Right lobe of liver (tissue), 6 donors: Measurements from ENCODE around the gene RUFY2. TPM values are rescaled to one million over a fixed set of nuclear protein-coding genes. Genes with fewer than 3 reads are reported as not detected.
"Not testable (repeated sequence)": the region's sequence is repeated elsewhere in the genome, so short reads cannot be mapped to it uniquely, and the experiment has no call there.

Experiments used
- ATAC-seq, 4 donors: fragments of 200-7000 bp; cut with Tn5 transposase; one replicate each; pipeline ENCODE4 v1.9.1; 2020; ENCODE audit warnings: mild to moderate bottlenecking in 4 of 4, moderate library complexity in 4 of 4
- DNase-seq, 3 donors: peaks; one replicate each; pipeline ENCODE4 v3.0.0-alpha.2; 2020
- H3K27ac ChIP-seq, 3 donors: fragments of 200-600 bp; one replicate each; pipeline ENCODE4 v1.8.0; 2022
- H3K27me3 ChIP-seq, 2 donors: fragments of 200-600 bp; one replicate each; pipeline ENCODE4 v1.8.0; 2022
- H3K36me3 ChIP-seq, 4 donors: fragments of 200-600 bp; sonication (generic) in 1 of 4; one replicate each; pipeline versions ENCODE4 v1.5.1 to v1.8.0; 2017 to 2022; ENCODE audit warnings: control low read depth in 1 of 4
- H3K4me1 ChIP-seq, 4 donors: fragments of 200-600 bp; sonication (generic) in 1 of 4; one replicate each; pipeline versions ENCODE4 v1.5.1 to v1.8.0; 2017 to 2022; ENCODE audit warnings: control low read depth in 1 of 4
- H3K4me3 ChIP-seq, 3 donors: fragments of 200-600 bp; one replicate each; pipeline ENCODE4 v1.8.0; 2022
- H3K9me3 ChIP-seq, 4 donors: fragments of 200-600 bp; sonication (generic) in 1 of 4; one replicate each; pipeline versions ENCODE4 v1.5.1 to v1.8.0; 2017 to 2022; ENCODE audit warnings: control low read depth in 1 of 4
- CTCF ChIP-seq, 4 donors: fragments of 200-600 bp in 3 of 4; fragments of 450-650 bp in 1 of 4; IDR thresholded peaks; one replicate each; pipeline versions ENCODE4 v1.5.1 to v1.8.0; 2016 to 2022; ENCODE audit warnings: antibody characterized with exemption in 4 of 4, mild to moderate bottlenecking in 2 of 4
- POLR2A ChIP-seq: fragments of 450-650 bp; IDR thresholded peaks from one replicate; pipeline ENCODE4 v1.6.1; 2017; ENCODE audit warnings: antibody characterized with exemption, mild to moderate bottlenecking
- WGBS: methylation state at CpG from one replicate; pipeline ENCODE4 v1.1.6; 2018; ENCODE audit warnings: low coverage, low lambda C conversion rate; ENCODE audit not compliant: insufficient coverage; ENCODE audit errors: missing lambda C conversion rate; 5-methylcytosine and 5-hydroxymethylcytosine counted together
- intact Hi-C, 2 donors: fragments of 100-400 bp; cut with DNase I; formaldehyde crosslinking; loops; one replicate each; pipeline versions ENCODE4 v1.11.2 to v1.14.1; 2022
- total RNA-seq, 6 experiments: library from RNA; depleted of rRNA in 2 of 6; stranded (reverse); fragments of >200 nt in 2 of 6; fragmentation: NEBNext Ultra II Directional in 3 of 6; extraction: Animal tissue kit (Norgen Biotek cat#: 25700) in 3 of 6; gene quantifications; one replicate each; pipeline versions ENCODE4 v1.1.0 to v1.2.4, GENCODE V29; 2016 to 2023
- donor health status: DM: no; HTN: yes; CAD: no.
- donor health status: DM: no; HTN: no; CAD: no.
- donor health status: DM: no; HTN: no; CAD: no.
- donor health status: DM: no; HTN: yes; CAD: no.
- donor health status: DM: no; HTN: yes; CAD: no.

RUFY2 gene
- total RNA-seq, 6 experiments from 2014 or later = 4.7 to 9.0 (median 5.6) TPM

GRCh38 chr10:68330852-68331454 lies 76.1 kb downstream of the RUFY2 start:
- Histone ChIP-seq H3K4me3 (peak overlapping the region; percentile 78 to 88 (median 79)), H3K4me1 (peaks cover 0 to 30% (median 3%) of the 10 kb centered on the region in 4 donors), H3K27ac (peak overlapping the region; percentile 94 to 96 (median 94)), H3K9me3 (no peaks in the 10 kb centered on the region), H3K27me3 (no peaks in the 10 kb centered on the region), H3K36me3 (no peaks in the 10 kb centered on the region)
- no peak for ATAC-seq
- DNase-seq = peak; percentile 28 to 56 (median 56)
- WGBS = 17% methylated on average over 21 of the region's 29 CpGs
- intact Hi-C loops = no loop called here
- TF ChIP-seq POLR2A (no peak), CTCF (IDR thresholded peaks at IDR 0.05) (no peak)

- TF ChIP-seq CTCF (IDR thresholded peaks at IDR 0.05) (no peak), POLR2A (no peak)
- DNase-seq = no peak
- WGBS = 91% methylated on average over 1 of the region's 1 CpG
- Histone ChIP-seq H3K9me3 (no peaks in the 10 kb centered on the region), H3K4me3 (no peak overlapping the region), H3K27ac (peak overlapping the region in 1 of 3 donors; percentile 79), H3K4me1 (peaks cover 0 to 15% (median 0%) of the 10 kb centered on the region in 4 donors), H3K36me3 (no peaks in the 10 kb centered on the region), H3K27me3 (no peaks in the 10 kb centered on the region)
- intact Hi-C loops = no loop called here
- ATAC-seq = no peak
Observed at GRCh38 chr10:68329506-68329861, 77.6 kb downstream of the RUFY2 start.

- intact Hi-C loops = no loop called here
- Histone ChIP-seq H3K4me1 (peaks cover 0 to 5% (median 0%) of the 10 kb centered on the region in 4 donors), H3K4me3 (peak overlapping the region; percentile 9 to 33 (median 22)), H3K36me3 (no peaks in the 10 kb centered on the region), H3K27me3 (no peaks in the 10 kb centered on the region), H3K9me3 (no peaks in the 10 kb centered on the region), H3K27ac (peak overlapping the region; percentile 56 to 79 (median 63))
- ATAC-seq (peak; percentile 5 to 39 (median 11)), DNase-seq (no peak)
- 0% methylated on average over 4 of the region's 4 CpGs for WGBS
- TF ChIP-seq CTCF (IDR thresholded peaks at IDR 0.05) = no peak
- no peak for TF ChIP-seq POLR2A
Observed at GRCh38 chr10:68327889-68328786, 78.9 kb downstream of the RUFY2 start.

GRCh38 chr10:68324396-68324795 lies 82.7 kb downstream of the RUFY2 start:
- H3K9me3 ChIP-seq, DNase-seq, H3K4me1 ChIP-seq, ATAC-seq, H3K36me3 ChIP-seq, intact Hi-C loops, H3K27ac ChIP-seq, H3K27me3 ChIP-seq, H3K4me3 ChIP-seq: not testable (repeated sequence)
- WGBS = 94% methylated on average over 3 of the region's 4 CpGs
